ENCODE measurements around the gene FUT1. TPM values are rescaled to one million over a fixed set of nuclear protein-coding genes. Genes with fewer than 3 reads are reported as not detected.
"Not testable (repeated sequence)": the region's sequence is repeated elsewhere in the genome, so short reads cannot be mapped to it uniquely, and the experiment has no call there.

Gene FUT1
- not detected for total RNA-seq

GRCh38 chr19:48752496-48753365 is at the start of gene FUT1:
FUT1 (minus strand) TSS chr19:48752641; CDS start chr19:48751281, 1,360 bp downstream.
- Histone ChIP-seq H3K9me3 (ENCODE audit: low read depth, low read length) (no peaks in the 10 kb centered on the region), H3K4me3 (ENCODE audit: low read length) (peak within 1 kb of the TSS; percentile 12), H3K27me3 (ENCODE audit: insufficient read depth, low read length) (peaks cover 20% of the 10 kb centered on the region), H3K4me1 (ENCODE audit: insufficient read depth, low read length) (peaks cover 17% of the 10 kb centered on the region)

- Histone ChIP-seq H3K27me3 (ENCODE audit: insufficient read depth, low read length) (no peaks in the 10 kb centered on the region), H3K4me1 (ENCODE audit: insufficient read depth, low read length) (peaks cover 4% of the 10 kb centered on the region), H3K4me3 (ENCODE audit: low read length) (no peak overlapping the region), H3K9me3 (ENCODE audit: low read depth, low read length) (no peaks in the 10 kb centered on the region)
Measured at GRCh38 chr19:48799358-48800300, 47.2 kb upstream of the FUT1 start.

- H3K4me1 ChIP-seq (ENCODE audit: insufficient read depth, low read length) = peaks cover 4% of the 10 kb centered on the region
- no peaks in the 10 kb centered on the region for H3K27me3 ChIP-seq (ENCODE audit: insufficient read depth, low read length)
- no peak overlapping the region for H3K4me3 ChIP-seq (ENCODE audit: low read length)
- no peaks in the 10 kb centered on the region for H3K9me3 ChIP-seq (ENCODE audit: low read depth, low read length)
Measured at GRCh38 chr19:48798937-48799336, 46.5 kb upstream of the FUT1 start.

DNA sequence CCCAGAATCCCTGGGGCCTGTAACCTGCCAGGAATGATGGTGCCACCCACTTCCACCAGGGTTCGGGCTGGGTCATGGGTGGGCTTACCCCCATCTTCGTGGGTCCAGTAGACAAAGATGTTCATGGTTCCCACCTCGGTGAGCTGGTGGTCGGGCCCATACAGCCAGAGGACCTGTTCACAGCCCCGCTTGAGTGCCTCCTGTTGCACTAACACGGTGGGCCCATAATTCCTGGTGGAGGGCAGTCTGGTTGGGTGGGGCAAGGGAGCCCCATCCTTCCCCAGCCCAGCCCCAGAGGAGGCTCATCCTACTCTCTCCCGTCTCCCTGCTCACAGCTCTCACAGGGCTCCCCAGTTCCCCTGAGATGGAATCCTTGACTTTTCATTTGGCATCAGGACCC is 44.7 kb upstream of the FUT1 start:
- Histone ChIP-seq H3K4me1 (ENCODE audit: insufficient read depth, low read length) (peaks cover 4% of the 10 kb centered on the region), H3K27me3 (ENCODE audit: insufficient read depth, low read length) (no peaks in the 10 kb centered on the region), H3K9me3 (ENCODE audit: low read depth, low read length) (no peaks in the 10 kb centered on the region), H3K4me3 (ENCODE audit: low read length) (no peak overlapping the region)

DNA sequence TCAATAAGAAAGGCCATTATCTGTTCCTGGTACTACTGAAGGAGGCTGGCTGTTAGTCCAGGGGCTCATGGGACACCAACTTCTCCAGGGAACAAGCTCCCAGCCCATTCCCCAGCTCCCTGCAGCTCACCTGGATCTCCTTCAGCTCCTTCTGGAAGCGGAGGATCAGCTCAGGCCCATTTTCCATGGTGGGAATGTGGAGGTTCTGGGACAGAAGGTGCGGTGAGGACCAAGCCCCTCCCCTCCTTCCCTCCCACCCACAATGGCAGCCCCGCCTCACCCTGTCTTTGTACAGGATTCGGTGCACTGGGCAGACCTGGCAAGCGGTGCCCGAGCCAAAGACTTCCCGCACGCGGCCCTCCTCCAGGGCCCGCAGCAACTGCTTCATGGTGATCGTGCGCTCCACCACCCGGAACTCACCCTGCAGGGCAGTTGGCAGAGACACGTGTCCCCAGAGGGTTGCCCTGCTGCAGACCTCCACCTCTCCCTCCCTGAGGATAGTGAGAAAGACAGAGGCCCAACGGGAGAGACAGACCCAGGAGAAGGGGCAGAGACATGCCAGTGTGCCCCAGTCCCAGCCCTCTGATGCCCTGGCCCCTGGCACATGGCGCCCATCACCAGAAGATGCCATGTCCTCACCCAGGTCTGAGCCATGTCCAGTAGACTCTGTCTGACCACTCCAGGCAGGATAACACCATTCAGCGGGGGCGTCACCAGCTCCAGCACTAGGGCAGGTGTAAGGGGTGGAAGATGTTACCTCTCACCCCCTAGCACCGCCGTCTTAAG is 44.0 kb upstream of the FUT1 start:
- peaks cover 4% of the 10 kb centered on the region for H3K4me1 ChIP-seq (ENCODE audit: insufficient read depth, low read length)
- no peaks in the 10 kb centered on the region for H3K27me3 ChIP-seq (ENCODE audit: insufficient read depth, low read length)
- H3K4me3 ChIP-seq (ENCODE audit: low read length) = no peak overlapping the region
- H3K9me3 ChIP-seq (ENCODE audit: low read depth, low read length) = no peaks in the 10 kb centered on the region

DNA sequence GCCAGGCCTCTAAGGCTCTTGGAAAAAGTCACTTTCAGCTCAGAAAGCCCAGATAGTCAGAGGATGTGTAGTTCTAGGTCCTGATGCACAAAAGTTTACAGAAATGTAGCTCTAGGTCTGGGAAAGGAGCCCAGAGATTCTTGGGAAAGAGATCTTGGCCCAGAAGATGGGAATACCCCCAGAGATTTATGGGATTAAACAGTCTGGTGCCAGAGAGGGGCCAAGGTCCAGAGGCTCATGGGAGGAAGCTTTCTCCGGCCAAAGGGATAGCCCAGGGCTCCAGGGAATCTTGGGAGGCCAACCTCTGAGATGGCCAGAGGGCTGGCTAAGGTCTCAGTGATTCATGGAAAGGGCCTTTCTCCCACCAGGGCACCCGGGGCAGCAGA is 43.2 kb upstream of the FUT1 start:
- H3K4me1 ChIP-seq (ENCODE audit: insufficient read depth, low read length) = peaks cover 4% of the 10 kb centered on the region
- no peaks in the 10 kb centered on the region for H3K9me3 ChIP-seq (ENCODE audit: low read depth, low read length)
- H3K4me3 ChIP-seq (ENCODE audit: low read length) = no peak overlapping the region
- no peaks in the 10 kb centered on the region for H3K27me3 ChIP-seq (ENCODE audit: insufficient read depth, low read length)

- no peaks in the 10 kb centered on the region for H3K27me3 ChIP-seq (ENCODE audit: insufficient read depth, low read length)
- peaks cover 4% of the 10 kb centered on the region for H3K4me1 ChIP-seq (ENCODE audit: insufficient read depth, low read length)
- H3K4me3 ChIP-seq (ENCODE audit: low read length) = peak overlapping the region; percentile 36
- no peaks in the 10 kb centered on the region for H3K9me3 ChIP-seq (ENCODE audit: low read depth, low read length)
Measured at GRCh38 chr19:48795055-48795684, 42.7 kb upstream of the FUT1 start.

DNA sequence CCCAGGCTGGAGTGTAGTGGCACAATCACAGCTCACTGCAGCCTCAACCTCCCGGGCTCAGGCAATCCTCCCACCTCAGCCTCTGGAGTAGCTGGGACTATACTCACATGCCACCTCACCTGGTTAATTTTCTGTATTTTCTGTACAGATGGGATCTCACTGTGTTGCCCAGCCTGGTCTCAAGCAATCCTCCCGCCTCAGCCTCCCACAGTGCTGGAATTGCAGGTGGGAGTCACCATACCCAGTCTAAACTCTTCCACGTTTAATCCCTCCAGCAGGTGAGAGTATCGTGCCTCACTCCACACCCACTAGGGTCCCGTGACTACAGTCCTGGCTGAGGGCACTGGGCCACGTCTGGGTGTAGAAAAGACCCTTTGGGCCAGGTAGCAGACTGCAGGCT is 41.9 kb upstream of the FUT1 start:
- Histone ChIP-seq H3K27me3 (ENCODE audit: insufficient read depth, low read length) (no peaks in the 10 kb centered on the region), H3K9me3 (ENCODE audit: low read depth, low read length) (no peaks in the 10 kb centered on the region), H3K4me1 (ENCODE audit: insufficient read depth, low read length) (peaks cover 4% of the 10 kb centered on the region), H3K4me3 (ENCODE audit: low read length) (no peak overlapping the region)

DNA sequence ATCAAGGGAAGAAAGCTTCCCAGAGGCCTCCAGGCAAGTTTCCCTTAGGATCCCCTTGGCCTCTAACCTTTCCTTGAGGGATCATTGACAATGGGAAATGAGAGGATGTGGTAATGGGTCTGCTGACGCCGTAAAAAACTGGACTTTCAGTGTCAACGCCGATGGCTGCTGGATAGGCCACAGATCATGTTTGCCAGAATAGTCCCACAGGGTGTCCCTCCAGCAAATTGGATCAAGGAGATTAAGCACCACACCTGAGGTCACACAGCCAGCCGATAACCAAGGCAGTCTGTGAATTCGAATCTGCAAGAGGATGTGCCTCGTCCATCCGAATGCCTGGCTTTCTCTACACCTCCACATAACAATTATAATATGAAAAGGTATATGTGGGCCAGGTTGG is 40.8 kb upstream of the FUT1 start:
- Histone ChIP-seq H3K4me1 (ENCODE audit: insufficient read depth, low read length) (peaks cover 4% of the 10 kb centered on the region), H3K27me3 (ENCODE audit: insufficient read depth, low read length) (no peaks in the 10 kb centered on the region), H3K4me3 (ENCODE audit: low read length) (no peak overlapping the region), H3K9me3 (ENCODE audit: low read depth, low read length) (no peaks in the 10 kb centered on the region)

- not testable (repeated sequence) for H3K27me3 ChIP-seq (ENCODE audit: insufficient read depth, low read length); H3K4me1 ChIP-seq (ENCODE audit: insufficient read depth, low read length); H3K4me3 ChIP-seq (ENCODE audit: low read length); H3K9me3 ChIP-seq (ENCODE audit: low read depth, low read length)
Measured at GRCh38 chr19:48787331-48787730, 34.9 kb upstream of the FUT1 start.

GRCh38 chr19:48786422-48786821 is 34.0 kb upstream of the FUT1 start:
- H3K4me1 ChIP-seq (ENCODE audit: insufficient read depth, low read length); H3K4me3 ChIP-seq (ENCODE audit: low read length); H3K27me3 ChIP-seq (ENCODE audit: insufficient read depth, low read length); H3K9me3 ChIP-seq (ENCODE audit: low read depth, low read length): not testable (repeated sequence)

GRCh38 chr19:48784527-48784926 is 32.1 kb upstream of the FUT1 start:
- Histone ChIP-seq H3K4me1 (ENCODE audit: insufficient read depth, low read length) (peaks cover 3% of the 10 kb centered on the region), H3K9me3 (ENCODE audit: low read depth, low read length) (no peaks in the 10 kb centered on the region), H3K27me3 (ENCODE audit: insufficient read depth, low read length) (no peaks in the 10 kb centered on the region), H3K4me3 (ENCODE audit: low read length) (no peak overlapping the region)

- Histone ChIP-seq H3K9me3 (ENCODE audit: low read depth, low read length) (no peaks in the 10 kb centered on the region), H3K4me1 (ENCODE audit: insufficient read depth, low read length) (peaks cover 3% of the 10 kb centered on the region), H3K4me3 (ENCODE audit: low read length) (no peak overlapping the region), H3K27me3 (ENCODE audit: insufficient read depth, low read length) (no peaks in the 10 kb centered on the region)
Measured at GRCh38 chr19:48780631-48781391, 28.4 kb upstream of the FUT1 start.

DNA sequence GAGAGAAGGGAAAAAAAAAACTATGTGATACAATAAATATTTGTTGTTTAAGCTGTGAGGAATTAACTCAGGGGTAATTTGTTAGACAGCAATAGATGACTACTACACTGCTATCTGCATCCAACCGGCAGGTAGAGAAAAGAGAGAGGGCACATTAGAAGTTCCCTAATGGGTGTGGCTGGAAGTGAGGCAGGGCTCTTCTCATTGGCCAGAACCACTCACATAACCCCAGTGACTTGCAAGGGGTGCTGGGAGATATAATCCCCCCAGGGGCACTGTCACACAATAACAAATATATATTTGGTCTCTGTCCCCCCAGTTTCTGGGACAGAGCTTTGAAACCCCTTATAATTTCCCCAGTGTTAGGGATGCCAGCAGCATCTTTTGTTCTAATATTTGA is 27.2 kb upstream of the FUT1 start:
- no peaks in the 10 kb centered on the region for H3K9me3 ChIP-seq (ENCODE audit: low read depth, low read length)
- peaks cover 3% of the 10 kb centered on the region for H3K4me1 ChIP-seq (ENCODE audit: insufficient read depth, low read length)
- H3K4me3 ChIP-seq (ENCODE audit: low read length) = no peak overlapping the region
- no peaks in the 10 kb centered on the region for H3K27me3 ChIP-seq (ENCODE audit: insufficient read depth, low read length)

All from mononuclear cell (primary cell).